HepG2 (cell line): Measurements from ENCODE around the gene GBP3. TPM values are rescaled to one million over a fixed set of nuclear protein-coding genes. Genes with fewer than 3 reads are reported as not detected.

ENCODE experiments used
- ATAC-seq: fragments of 200-7000 bp; cut with Tn5 transposase; 3 replicates; pipeline ENCODE4 v1.9.1; 2020; ENCODE audit warnings: mild to moderate bottlenecking, moderate library complexity
- BruUV-seq: library from RNA; stranded (reverse); fragments of 400-500 nt; replicated peaks from 2 replicates; lab custom pipeline; 2021; lab: Mats Ljungman, UMichigan
- CTCF ChIA-PET: fragments of 300-600 bp; formaldehyde crosslinking; extraction: SDS; loops from one replicate; lab custom pipeline; 2021; ENCODE audit warnings: low total read pairs, inconsistent platforms, low intra/inter-chr PET ratio; lab: Yijun Ruan, JAX
- POLR2A ChIA-PET: fragments of 350-600 bp; sonication (Branson Sonifier 250); formaldehyde crosslinking; loops from one replicate; lab custom pipeline; 2020; ENCODE audit warnings: antibody characterized with exemption, inconsistent platforms; lab: Yijun Ruan, JAX
- DNase-seq: peaks from one replicate; pipeline ENCODE4 v3.0.0-alpha.2; 2015; ENCODE audit warnings: low spot score
- FAIRE-seq: peaks from 3 replicates; lab custom pipeline; 2011; peaks lifted over from hg19 to GRCh38; lab: Jason Lieb, UNC
- H2AFZ ChIP-seq: one replicate; pipeline ENCODE4 v1.6.1; 2011; ENCODE audit warnings: low read length, inconsistent platforms
- H3K27ac ChIP-seq: fragments of 300-600 bp; 3 replicates; pipeline ENCODE4 v1.8.0; 2011; ENCODE audit warnings: mixed run types, mild to moderate bottlenecking, mixed read lengths, low read length, inconsistent platforms; ENCODE audit not compliant: insufficient read depth; ENCODE audit errors: extremely low read length
- H3K27me3 ChIP-seq, 2 experiments: fragments of 200-600 bp in 1 of 2; 2 replicates in 1 of 2; 3 replicates in 1 of 2; pipeline versions ENCODE4 v1.6.0 to v1.8.0; 2011; ENCODE audit warnings: low read length in 2 of 2, mild to moderate bottlenecking in 2 of 2, moderate library complexity in 2 of 2, inconsistent platforms in 1 of 2; ENCODE audit not compliant: insufficient read depth in 2 of 2, control insufficient read depth in 1 of 2
- H3K36me3 ChIP-seq, 2 experiments: fragments of 200-600 bp in 1 of 2; replicated peaks in 1 of 2; 2 replicates in 1 of 2; 3 replicates in 1 of 2; pipeline versions ENCODE4 v1.5.1 to v1.8.0; 2011; ENCODE audit warnings: low read length in 2 of 2, inconsistent platforms in 1 of 2; ENCODE audit not compliant: insufficient read depth in 2 of 2, control insufficient read depth in 1 of 2
- H3K4me1 ChIP-seq: 2 replicates; pipeline ENCODE4 v1.5.1; 2012; ENCODE audit warnings: low read length, inconsistent platforms; ENCODE audit not compliant: insufficient read depth
- H3K4me2 ChIP-seq: 2 replicates; pipeline ENCODE4 v1.6.0; 2011; ENCODE audit warnings: low read depth, low read length, inconsistent platforms
- H3K4me3 ChIP-seq, 3 experiments: fragments of 200-600 bp in 1 of 3; sonication (generic), shearing (Covaris generic) in 1 of 3; replicated peaks in 1 of 3; 2 replicates each; pipeline ENCODE4 v1.5.1; 2011 to 2016; ENCODE audit warnings: low read length in 3 of 3, inconsistent platforms in 2 of 3, low read depth in 2 of 3, mild to moderate bottlenecking in 2 of 3, control low read depth in 1 of 3, mixed read lengths in 1 of 3; ENCODE audit not compliant: insufficient read depth in 1 of 3
- H3K79me2 ChIP-seq: one replicate; pipeline ENCODE4 v1.6.1; 2011; ENCODE audit warnings: low read length, inconsistent platforms; ENCODE audit not compliant: insufficient read depth
- H3K9ac ChIP-seq: 2 replicates; pipeline ENCODE4 v1.6.0; 2011; ENCODE audit warnings: mild to moderate bottlenecking, low read depth, low read length, inconsistent platforms; ENCODE audit not compliant: insufficient read depth
- H3K9me3 ChIP-seq: 2 replicates; pipeline ENCODE4 v1.5.1; 2012; ENCODE audit warnings: mild to moderate bottlenecking, low read length
- H4K20me1 ChIP-seq: 2 replicates; pipeline ENCODE4 v1.6.0; 2011; ENCODE audit warnings: inconsistent platforms, mild to moderate bottlenecking, low read length, moderate library complexity; ENCODE audit not compliant: insufficient read depth
- CSRNP2 ChIP-seq: sonication (generic); formaldehyde crosslinking; conservative IDR thresholded peaks from 2 replicates; pipeline ENCODE4 v1.8.0; 2022; ENCODE audit warnings: low read depth, missing genetic modification reagents
- FOXP4 ChIP-seq: sonication (generic); formaldehyde crosslinking; IDR thresholded peaks from 2 replicates; pipeline ENCODE4 v1.4.0; 2020; ENCODE audit warnings: missing genetic modification reagents
- NFRKB ChIP-seq: fragments of 450-650 bp; IDR thresholded peaks from 2 replicates; pipeline ENCODE4 v1.6.1; 2017
- NR2F1 ChIP-seq, 2 experiments: fragments of 450-650 bp in 1 of 2; formaldehyde crosslinking in 1 of 2; IDR thresholded peaks; 2 replicates each; pipeline versions ENCODE4 v1.5.0 to v1.6.1; 2016 to 2020; ENCODE audit warnings: mild to moderate bottlenecking in 1 of 2, missing compliant biosample characterization in 1 of 2, missing genetic modification reagents in 1 of 2, moderate library complexity in 1 of 2
- RXRA ChIP-seq: sonication (generic); formaldehyde crosslinking; IDR thresholded peaks from 2 replicates; pipeline ENCODE4 v1.5.1; 2020; ENCODE audit warnings: missing genetic modification reagents
- SAP130 ChIP-seq: IDR thresholded peaks from 2 replicates; pipeline ENCODE4 v1.6.1; 2016; ENCODE audit warnings: low read depth
- TARDBP ChIP-seq: sonication (generic); formaldehyde crosslinking; IDR thresholded peaks from 2 replicates; pipeline ENCODE4 v1.8.0; 2022; ENCODE audit warnings: mild to moderate bottlenecking, missing genetic modification reagents
- ZNF10 ChIP-seq: sonication (generic); formaldehyde crosslinking; IDR thresholded peaks from 2 replicates; pipeline ENCODE4 v1.4.0; 2020; ENCODE audit warnings: mild to moderate bottlenecking, low read depth, missing genetic modification reagents, borderline replicate concordance
- ZNF564 ChIP-seq: sonication (generic); formaldehyde crosslinking; IDR thresholded peaks from 2 replicates; pipeline ENCODE4 v1.8.1; 2023; ENCODE audit warnings: mild to moderate bottlenecking, missing genetic modification reagents
- WGBS: methylation state at CpG from one replicate; pipeline ENCODE4 v1.1.6; 2017; ENCODE audit warnings: low lambda C conversion rate; 5-methylcytosine and 5-hydroxymethylcytosine counted together
- in situ Hi-C: cut with HindIII; loops from 2 replicates; pipeline ENCODE4 v1.10.0; 2017; ENCODE audit warnings: low pct_unique_long_range_greater_than_20kb; ENCODE audit not compliant: extremely low pct_ligation_motif_present
- intact Hi-C: fragments of 100-400 bp; cut with micrococcal nuclease; formaldehyde crosslinking; loops from one replicate; pipeline ENCODE4 v1.10.0; 2022; ENCODE audit not compliant: unreplicated experiment
- polyA plus RNA-seq, 8 experiments: library from polyadenylated mRNA; depleted of rRNA in 3 of 8; stranded (reverse) in 7 of 8; unstranded in 1 of 8; fragments of >200 nt; fragmentation: Illumina TruSeq in 4 of 8; extraction: Trizol in 4 of 8; gene quantifications; 2 replicates each; pipeline versions ENCODE4 v1.2.1 to v1.2.3, GENCODE V29; 2011 to 2016; ENCODE audit warnings: low read depth in 4 of 8, missing spikeins in 1 of 8, mixed read lengths in 1 of 8; ENCODE audit not compliant: insufficient read depth in 1 of 8
- total RNA-seq, 5 experiments: library from RNA; depleted of rRNA; stranded (reverse); fragments of >200 nt; fragmentation: Illumina TruSeq; extraction: Trizol; gene quantifications; 2 replicates each; pipeline ENCODE4 v1.2.3, GENCODE V29; 2016; ENCODE audit warnings: low read depth in 1 of 5

Gene GBP3
- total and polyA plus RNA-seq, 2 of the 13 experiments (the other 11 are each of a cell fraction or from before 2014, with no cell fraction given) = 0.16 to 0.46 TPM

- 80% methylated on average over 1 of the region's 1 CpG for WGBS
- Histone ChIP-seq H2AFZ (no peak overlapping the region), H3K4me2 (no peak overlapping the region), H3K4me1 (peaks cover 1% of the 10 kb centered on the region; the same call in 1 of the 2 replicates), H3K79me2 (no peaks in the 10 kb centered on the region), H3K9me3 (no peaks in the 10 kb centered on the region), H3K4me3 (no peak overlapping the region), H3K27ac (no peak overlapping the region)
- CTCF ChIA-PET = no interaction called here
- no peak for DNase-seq
- ATAC-seq = no peak
- POLR2A ChIA-PET = no interaction called here
- in situ Hi-C loops = no loop called here
- intact Hi-C loops = no loop called here
- no peak for FAIRE-seq
- no TSS peak for BruUV-seq
- TF ChIP-seq NR2F1 (CRISPR knock-in tag; IDR thresholded peaks at IDR 0.05) (no peak), NFRKB (no peak), ZNF564 (CRISPR knock-in tag) (no peak), ZNF10 (CRISPR knock-in tag) (no peak), TARDBP (CRISPR knock-in tag) (no peak), CSRNP2 (CRISPR knock-in tag) (no peak), FOXP4 (CRISPR knock-in tag) (no peak), SAP130 (CRISPR knock-in tag) (no peak), RXRA (CRISPR knock-in tag) (no peak)
- TF ChIP-seq, all 625 proteins: peak for 0
- H3K9ac ChIP-seq = no peak overlapping the region
- H3K27me3 ChIP-seq = no peaks in the 10 kb centered on the region
- no peaks in the 10 kb centered on the region for H3K36me3 ChIP-seq
- no peaks in the 10 kb centered on the region for H4K20me1 ChIP-seq
These were observed 29.3 kb upstream of the GBP3 start for GRCh38 chr1:89051955-89052312.
